Activated CD8-positive, alpha-beta memory T cell treated with anti-CD3 and anti-CD28 coated beads, Interleukin-2, amount 50 U/mL, for 24 hours (primary cell): Measurements from ENCODE around the gene PRDM16.

ENCODE experiments used
- DNase-seq: peaks from one replicate; pipeline ENCODE4 v3.0.0-alpha.2; 2020; ENCODE audit errors: extremely low read depth

PRDM16 gene

GRCh38 chr1:3461934-3462275 is 392.9 kb downstream of the PRDM16 start:
- no peak for DNase-seq

GRCh38 chr1:3462356-3463012 is 393.5 kb downstream of the PRDM16 start:
- no peak for DNase-seq

- DNase-seq = no peak
These were observed 394.0 kb downstream of the PRDM16 start for GRCh38 chr1:3463013-3463385.

GRCh38 chr1:3463408-3463863 is 394.4 kb downstream of the PRDM16 start:
- DNase-seq = no peak

GRCh38 chr1:3463891-3464648 is 395.1 kb downstream of the PRDM16 start:
- DNase-seq = no peak

- no peak for DNase-seq
These were observed 395.6 kb downstream of the PRDM16 start for GRCh38 chr1:3464649-3465025.

GRCh38 chr1:3465091-3465934 is 396.3 kb downstream of the PRDM16 start:
- DNase-seq = no peak

- DNase-seq = no peak
These were observed 396.9 kb downstream of the PRDM16 start for GRCh38 chr1:3465935-3466321.

GRCh38 chr1:3466366-3467075 is 397.5 kb downstream of the PRDM16 start:
- DNase-seq = no peak

- DNase-seq = no peak
These were observed 398.4 kb downstream of the PRDM16 start for GRCh38 chr1:3467096-3468036.

GRCh38 chr1:3468236-3469103 is 399.5 kb downstream of the PRDM16 start:
- DNase-seq = no peak

GRCh38 chr1:3469104-3469848 is 400.3 kb downstream of the PRDM16 start:
- no peak for DNase-seq

GRCh38 chr1:3469849-3470649 is 401.0 kb downstream of the PRDM16 start:
- no peak for DNase-seq

- no peak for DNase-seq
These were observed 401.8 kb downstream of the PRDM16 start for GRCh38 chr1:3470650-3471355.

- DNase-seq = no peak
These were observed 402.5 kb downstream of the PRDM16 start for GRCh38 chr1:3471356-3472087.

GRCh38 chr1:3472088-3472850 is 403.3 kb downstream of the PRDM16 start:
- no peak for DNase-seq
